AG04450 (cell line): ENCODE results near the gene IFI35. TPM values are rescaled to one million over a fixed set of nuclear protein-coding genes. Genes with fewer than 3 reads are reported as not detected.
A peak's percentile ranks its signal among the peaks of the same experiment; 100 is the strongest.

Experiments used
- CTCF ChIA-PET: fragments of 300-600, 350-600 bp; formaldehyde crosslinking; extraction: SDS; loops from one replicate; lab custom pipeline; 2022; ENCODE audit warnings: antibody characterized with exemption, inconsistent platforms; lab: Charles Lee
- POLR2A ChIA-PET: fragments of 350-600 bp; formaldehyde crosslinking; extraction: SDS; loops from one replicate; lab custom pipeline; 2021; ENCODE audit warnings: antibody characterized with exemption, inconsistent platforms; lab: Yijun Ruan, JAX
- DNase-seq: peaks from one replicate; pipeline ENCODE4 v3.0.0-alpha.2; 2011; ENCODE audit warnings: low read depth, low spot score
- H3K27ac ChIP-seq: one replicate; pipeline ENCODE4 v1.5.1; 2012; ENCODE audit warnings: low read depth, low read length, control low read depth
- H3K27me3 ChIP-seq: one replicate; pipeline ENCODE4 v1.6.0; 2012; ENCODE audit warnings: low read length; ENCODE audit not compliant: control insufficient read depth, insufficient read depth
- H3K4me3 ChIP-seq: 2 replicates; pipeline ENCODE4 v1.5.1; 2011; ENCODE audit warnings: mild to moderate bottlenecking, low read depth, low read length, control low read depth
- H3K9me3 ChIP-seq: 2 replicates; pipeline ENCODE4 v1.5.1; 2012; ENCODE audit warnings: low read length; ENCODE audit not compliant: control insufficient read depth, insufficient read depth
- polyA plus RNA-seq: library from polyadenylated mRNA; depleted of rRNA; stranded (reverse); fragments of >200 nt; gene quantifications from 2 replicates; pipeline ENCODE4 v1.2.3, GENCODE V29; 2011
- TF ChIP-seq, protein P1 (sequence below): IDR thresholded peaks from 2 replicates; pipeline ENCODE4 v1.5.1; 2011; ENCODE audit warnings: low read depth, low read length, control low read depth, inconsistent platforms

Gene IFI35
- polyA plus RNA-seq, 1 experiment: 24.1 TPM

DNA sequence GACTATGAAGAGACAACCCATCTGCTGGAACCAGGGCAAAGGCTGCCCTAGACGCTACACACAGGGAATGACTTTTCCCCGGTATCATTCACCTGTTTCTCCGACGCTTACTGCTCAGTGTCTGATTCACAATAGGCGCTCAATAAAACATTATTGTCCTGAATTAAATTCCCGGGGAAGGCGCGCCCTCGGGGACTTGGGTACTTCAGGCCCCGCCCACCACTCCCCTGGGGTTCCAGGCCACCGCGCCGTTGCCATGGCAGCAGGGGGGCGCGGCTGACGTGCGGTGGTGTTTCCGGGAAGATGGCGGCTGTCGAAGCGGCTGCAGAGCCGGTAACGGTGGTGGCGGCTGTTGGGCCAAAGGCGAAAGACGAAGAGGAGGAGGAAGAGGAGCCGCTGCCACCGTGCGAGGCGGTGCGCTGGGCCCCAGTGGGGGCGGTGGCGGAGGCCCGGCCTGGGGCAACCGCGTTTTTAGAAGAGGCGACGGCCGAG lies 26.3 kb upstream of the IFI35 start, which contains the start of gene RUNDC1:
RUNDC1 (plus strand) TSS at position 292 of the 492 bp plus-strand sequence; CDS start at position 304, 12 bp downstream.
- TF ChIP-seq, protein P1, sequence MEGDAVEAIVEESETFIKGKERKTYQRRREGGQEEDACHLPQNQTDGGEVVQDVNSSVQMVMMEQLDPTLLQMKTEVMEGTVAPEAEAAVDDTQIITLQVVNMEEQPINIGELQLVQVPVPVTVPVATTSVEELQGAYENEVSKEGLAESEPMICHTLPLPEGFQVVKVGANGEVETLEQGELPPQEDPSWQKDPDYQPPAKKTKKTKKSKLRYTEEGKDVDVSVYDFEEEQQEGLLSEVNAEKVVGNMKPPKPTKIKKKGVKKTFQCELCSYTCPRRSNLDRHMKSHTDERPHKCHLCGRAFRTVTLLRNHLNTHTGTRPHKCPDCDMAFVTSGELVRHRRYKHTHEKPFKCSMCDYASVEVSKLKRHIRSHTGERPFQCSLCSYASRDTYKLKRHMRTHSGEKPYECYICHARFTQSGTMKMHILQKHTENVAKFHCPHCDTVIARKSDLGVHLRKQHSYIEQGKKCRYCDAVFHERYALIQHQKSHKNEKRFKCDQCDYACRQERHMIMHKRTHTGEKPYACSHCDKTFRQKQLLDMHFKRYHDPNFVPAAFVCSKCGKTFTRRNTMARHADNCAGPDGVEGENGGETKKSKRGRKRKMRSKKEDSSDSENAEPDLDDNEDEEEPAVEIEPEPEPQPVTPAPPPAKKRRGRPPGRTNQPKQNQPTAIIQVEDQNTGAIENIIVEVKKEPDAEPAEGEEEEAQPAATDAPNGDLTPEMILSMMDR: no peak
- ChIA-PET POLR2A (interaction anchor here (1.5 kb wide), 1 partner anchor 18 kb away, joined by 7 read pairs; the partner anchor contains the start of gene RPL27), CTCF (interaction anchor here (1.3 kb wide), 1 partner anchor 17 kb away, joined by 6 read pairs; the partner anchor contains the start of gene RPL27)
- H3K27me3 ChIP-seq: no peaks in the 10 kb centered on the region
- no peaks in the 10 kb centered on the region; the same call in 1 of the 2 replicates for H3K9me3 ChIP-seq
- peak within 1 kb of the TSS; percentile 87 for H3K4me3 ChIP-seq
- H3K27ac ChIP-seq: peak within 1 kb of the TSS; percentile 52
- DNase-seq: peak; percentile 52

DNA sequence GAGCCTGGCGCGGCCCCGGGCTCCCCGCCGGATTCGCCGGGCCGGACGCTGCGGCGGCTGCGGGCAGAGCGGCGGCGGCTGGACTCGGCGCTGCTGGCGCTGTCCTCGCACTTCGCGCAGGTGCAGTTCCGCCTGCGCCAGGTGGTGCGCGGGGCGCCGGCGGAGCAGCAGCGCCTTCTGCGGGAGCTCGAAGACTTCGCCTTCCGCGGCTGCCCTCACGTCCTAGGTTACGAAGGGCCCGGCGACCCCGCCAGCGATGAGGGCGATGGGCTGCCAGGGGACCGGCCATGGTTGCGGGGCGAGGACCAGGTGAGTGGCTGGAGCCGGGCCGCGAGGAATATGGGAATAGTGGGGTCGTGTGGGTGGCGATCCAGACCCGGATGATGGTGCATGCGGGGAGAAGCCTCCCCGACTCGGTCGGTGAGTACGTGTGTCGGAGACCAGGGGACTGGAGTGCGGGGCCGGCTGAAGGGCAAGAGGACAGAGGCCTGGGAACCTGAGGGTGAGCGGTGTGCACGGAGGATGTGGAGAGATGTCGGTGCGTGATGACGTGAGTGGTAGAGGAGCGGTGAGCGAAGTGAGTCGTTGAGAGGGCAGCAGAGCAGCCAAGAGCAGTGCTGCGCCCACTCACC lies 25.7 kb upstream of the IFI35 start:
- Histone ChIP-seq H3K27ac (no peak overlapping the region), H3K27me3 (no peaks in the 10 kb centered on the region), H3K9me3 (no peaks in the 10 kb centered on the region; the same call in 1 of the 2 replicates), H3K4me3 (peak overlapping the region; percentile 87)
- no peak for DNase-seq
- TF ChIP-seq, protein P1: no peak
- POLR2A ChIA-PET: interaction anchor here (1.5 kb wide), 1 partner anchor 17 kb away, joined by 7 read pairs; the partner anchor contains the start of gene RPL27
- CTCF ChIA-PET: no interaction called here

DNA sequence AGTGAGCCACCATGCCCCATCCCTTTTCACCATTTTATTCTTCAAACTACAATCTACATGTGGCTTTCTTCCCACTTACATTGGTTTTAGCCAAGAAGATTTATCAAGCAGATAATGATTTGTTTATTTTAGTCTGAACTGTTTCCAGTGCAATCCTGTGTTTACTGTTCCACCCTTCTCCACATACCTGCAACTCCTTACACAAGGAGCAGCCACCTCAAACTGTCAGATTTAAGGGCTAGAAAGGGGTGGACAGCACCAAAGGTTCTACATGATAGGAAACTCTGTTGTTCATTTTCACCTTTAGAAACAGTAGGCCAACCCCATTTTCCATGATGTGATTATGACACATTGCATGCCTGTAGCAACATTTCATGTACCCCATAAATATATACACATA lies 24.3 kb upstream of the IFI35 start:
- TF ChIP-seq, protein P1: no peak
- no peaks in the 10 kb centered on the region; the same call in 1 of the 2 replicates for H3K9me3 ChIP-seq
- CTCF ChIA-PET: interaction anchor here (0.5 kb wide), 1 partner anchor 34 kb away, joined by 8 read pairs; no protein-coding TSS in a partner anchor
- no peak overlapping the region for H3K4me3 ChIP-seq
- H3K27me3 ChIP-seq: no peaks in the 10 kb centered on the region
- DNase-seq: no peak
- H3K27ac ChIP-seq: no peak overlapping the region
- POLR2A ChIA-PET: interaction anchor here (0.7 kb wide), 1 partner anchor 148 kb away, joined by 5 read pairs; no protein-coding TSS in a partner anchor

DNA sequence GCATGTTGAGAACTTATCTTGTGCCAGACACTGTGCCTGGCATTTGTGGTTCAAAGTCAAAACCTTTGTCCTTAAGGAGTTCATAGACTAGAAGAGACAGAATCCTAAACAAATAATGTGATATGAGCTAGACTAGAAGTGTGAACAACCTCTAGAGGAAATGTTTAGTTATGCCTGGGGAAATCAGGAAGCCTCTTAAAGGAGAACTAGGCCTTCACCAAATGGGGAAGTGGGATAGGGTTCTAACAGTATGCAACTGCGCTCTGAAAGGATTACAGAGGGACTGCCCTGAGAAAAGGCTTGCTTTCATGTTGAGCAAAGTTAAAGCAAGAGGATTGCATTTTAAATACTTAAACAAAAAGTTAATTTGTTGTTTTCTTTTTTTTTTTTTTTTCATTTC lies 21.4 kb upstream of the IFI35 start:
- CTCF ChIA-PET: interaction anchor here (1.0 to 1.1 kb wide), 2 partner anchors 13 to 48 kb away, joined by 3 to 5 read pairs; partner anchors contain the start of gene RPL27
- Histone ChIP-seq H3K9me3 (no peaks in the 10 kb centered on the region; the same call in 1 of the 2 replicates), H3K27ac (no peak overlapping the region), H3K4me3 (no peak overlapping the region), H3K27me3 (no peaks in the 10 kb centered on the region)
- no peak for DNase-seq
- POLR2A ChIA-PET: no interaction called here
- TF ChIP-seq, protein P1: no peak

DNA sequence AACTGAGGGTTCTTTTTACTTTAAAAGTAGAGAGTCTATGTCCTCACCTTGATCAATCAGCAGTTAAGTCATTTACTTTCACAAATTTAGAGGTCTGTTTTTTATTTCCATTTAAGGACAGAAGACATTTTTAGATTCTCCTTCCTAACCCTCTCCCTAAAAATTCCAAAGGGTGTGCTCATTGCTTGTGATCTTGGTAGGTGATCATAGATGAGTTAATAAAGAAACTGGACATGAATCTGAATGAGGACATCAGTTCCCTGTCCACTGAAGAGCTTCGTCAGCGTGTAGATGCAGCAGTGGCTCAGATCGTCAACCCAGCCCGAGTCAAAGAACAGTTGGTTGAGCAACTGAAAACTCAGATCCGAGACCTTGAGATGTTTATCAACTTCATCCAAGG lies 17.4 kb upstream of the IFI35 start:
- H3K9me3 ChIP-seq: no peaks in the 10 kb centered on the region
- ChIA-PET POLR2A (no interaction called here), CTCF (interaction anchor here (2.3 kb wide), 1 partner anchor 9 kb away, joined by 14 read pairs; the partner anchor contains the start of gene RPL27)
- DNase-seq: no peak
- H3K4me3 ChIP-seq: no peak overlapping the region
- H3K27me3 ChIP-seq: no peaks in the 10 kb centered on the region
- TF ChIP-seq, protein P1: no peak
- no peak overlapping the region for H3K27ac ChIP-seq
